ENCODE data around the gene SUN5.

SUN5 gene

DNA sequence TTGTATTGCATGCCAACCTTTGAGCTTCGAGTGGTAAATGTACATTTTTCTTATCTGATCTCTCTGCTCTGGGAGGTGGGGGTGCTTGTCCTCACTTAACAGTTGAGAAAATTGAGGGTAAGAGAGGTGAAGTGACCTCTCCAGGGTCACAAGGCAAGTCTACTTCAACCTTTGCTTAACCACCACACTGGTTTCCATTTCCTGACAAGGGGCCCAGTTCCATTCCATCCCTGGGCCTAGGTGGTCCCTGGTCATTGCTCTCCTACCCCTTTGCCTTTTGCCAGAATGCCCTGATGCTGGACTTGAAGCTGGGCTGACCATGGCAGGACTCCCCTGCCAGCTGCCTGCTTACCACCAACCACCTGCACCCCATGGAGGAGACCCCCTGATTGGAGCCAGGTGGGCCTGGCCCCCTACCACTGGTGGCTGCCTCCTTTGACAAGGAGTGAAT is 39.5 kb upstream of the SUN5 start:
- ATAC-seq (ENCODE audit: low read depth) (no peak), DNase-seq (ENCODE audit: low spot score) (no peak)
- H3K27me3 ChIP-seq (ENCODE audit: insufficient read depth, poor library complexity, severe bottlenecking): peaks cover 3% of the 10 kb centered on the region
- no peaks in the 10 kb centered on the region for H3K36me3 ChIP-seq (ENCODE audit: low read depth)
- H3K9me3 ChIP-seq (ENCODE audit: severe bottlenecking): peaks cover 2% of the 10 kb centered on the region
- no peak overlapping the region for H3K27ac ChIP-seq (ENCODE audit: poor library complexity, severe bottlenecking)
- TF ChIP-seq, protein P1, sequence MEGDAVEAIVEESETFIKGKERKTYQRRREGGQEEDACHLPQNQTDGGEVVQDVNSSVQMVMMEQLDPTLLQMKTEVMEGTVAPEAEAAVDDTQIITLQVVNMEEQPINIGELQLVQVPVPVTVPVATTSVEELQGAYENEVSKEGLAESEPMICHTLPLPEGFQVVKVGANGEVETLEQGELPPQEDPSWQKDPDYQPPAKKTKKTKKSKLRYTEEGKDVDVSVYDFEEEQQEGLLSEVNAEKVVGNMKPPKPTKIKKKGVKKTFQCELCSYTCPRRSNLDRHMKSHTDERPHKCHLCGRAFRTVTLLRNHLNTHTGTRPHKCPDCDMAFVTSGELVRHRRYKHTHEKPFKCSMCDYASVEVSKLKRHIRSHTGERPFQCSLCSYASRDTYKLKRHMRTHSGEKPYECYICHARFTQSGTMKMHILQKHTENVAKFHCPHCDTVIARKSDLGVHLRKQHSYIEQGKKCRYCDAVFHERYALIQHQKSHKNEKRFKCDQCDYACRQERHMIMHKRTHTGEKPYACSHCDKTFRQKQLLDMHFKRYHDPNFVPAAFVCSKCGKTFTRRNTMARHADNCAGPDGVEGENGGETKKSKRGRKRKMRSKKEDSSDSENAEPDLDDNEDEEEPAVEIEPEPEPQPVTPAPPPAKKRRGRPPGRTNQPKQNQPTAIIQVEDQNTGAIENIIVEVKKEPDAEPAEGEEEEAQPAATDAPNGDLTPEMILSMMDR (IDR thresholded peaks at IDR 0.05; ENCODE audit: poor library complexity, severe bottlenecking): no peak
- H3K4me1 ChIP-seq (ENCODE audit: insufficient read depth, poor library complexity, severe bottlenecking): no peaks in the 10 kb centered on the region
- no peak overlapping the region for H3K4me3 ChIP-seq (ENCODE audit: severe bottlenecking)

DNA sequence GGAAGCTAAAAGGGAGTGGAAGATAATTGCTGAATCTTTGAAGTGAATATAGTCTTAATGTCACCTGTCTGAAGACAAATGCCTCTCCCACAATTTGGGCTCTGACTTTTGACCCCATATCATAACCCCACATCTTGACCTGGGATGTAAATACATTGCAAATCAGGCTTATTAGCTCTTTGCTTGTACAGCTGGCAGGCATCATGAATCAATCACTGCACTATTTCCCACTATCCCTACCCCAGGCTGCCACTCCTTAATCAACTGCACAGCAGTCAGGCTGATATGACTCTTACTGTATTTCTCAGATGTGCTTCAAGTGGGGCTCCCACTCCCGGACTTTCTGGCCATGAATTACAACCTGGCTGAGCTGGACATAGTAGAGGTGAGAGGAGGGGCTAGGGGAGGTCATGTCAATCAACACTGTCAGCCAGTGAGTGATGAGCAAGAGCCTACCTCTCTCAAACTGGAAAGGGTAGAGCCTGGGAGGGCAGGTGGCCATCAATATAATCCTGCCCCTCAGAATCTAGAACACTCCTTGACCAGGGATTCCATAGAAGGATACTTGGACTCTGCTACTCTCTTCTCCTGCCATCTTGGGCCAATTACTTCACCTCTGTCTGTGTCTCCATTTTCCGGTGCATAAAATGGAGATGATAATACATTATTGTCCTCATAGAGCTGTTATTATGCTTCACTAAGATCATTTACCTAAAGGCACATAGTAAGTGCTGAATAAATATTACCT is 38.9 kb upstream of the SUN5 start:
- Histone ChIP-seq H3K9me3 (ENCODE audit: severe bottlenecking) (peaks cover 2% of the 10 kb centered on the region), H3K36me3 (ENCODE audit: low read depth) (no peaks in the 10 kb centered on the region), H3K27ac (ENCODE audit: poor library complexity, severe bottlenecking) (no peak overlapping the region), H3K4me1 (ENCODE audit: insufficient read depth, poor library complexity, severe bottlenecking) (no peaks in the 10 kb centered on the region), H3K27me3 (ENCODE audit: insufficient read depth, poor library complexity, severe bottlenecking) (peaks cover 3% of the 10 kb centered on the region), H3K4me3 (ENCODE audit: severe bottlenecking) (no peak overlapping the region)
- ATAC-seq (ENCODE audit: low read depth): no peak; the same call in 2 of the 3 replicates
- TF ChIP-seq, protein P1 (IDR thresholded peaks at IDR 0.05; ENCODE audit: poor library complexity, severe bottlenecking): no peak
- DNase-seq (ENCODE audit: low spot score): no peak

DNA sequence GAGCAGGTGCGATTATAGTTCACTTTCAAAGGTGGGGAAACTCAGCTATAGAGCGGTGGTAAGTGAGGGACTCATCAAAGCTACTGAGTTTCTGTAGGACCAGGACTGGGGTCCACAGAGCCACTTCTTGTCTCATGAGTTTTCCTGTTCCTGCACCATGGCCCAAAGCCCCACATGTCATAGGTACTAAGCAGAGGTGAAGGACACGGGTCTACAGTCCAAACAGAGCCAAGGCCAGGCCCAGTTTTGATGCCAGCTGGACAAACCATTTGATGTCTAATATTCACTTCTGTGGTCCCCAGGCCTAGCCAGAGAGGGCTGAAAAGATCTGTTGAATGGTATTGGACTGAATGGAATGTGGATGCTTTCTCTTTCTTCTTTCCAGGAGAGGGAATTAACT is 38.2 kb upstream of the SUN5 start:
- no peak for ATAC-seq (ENCODE audit: low read depth)
- TF ChIP-seq, protein P1 (IDR thresholded peaks at IDR 0.05; ENCODE audit: poor library complexity, severe bottlenecking): no peak
- H3K27me3 ChIP-seq (ENCODE audit: insufficient read depth, poor library complexity, severe bottlenecking): peaks cover 3% of the 10 kb centered on the region

DNA sequence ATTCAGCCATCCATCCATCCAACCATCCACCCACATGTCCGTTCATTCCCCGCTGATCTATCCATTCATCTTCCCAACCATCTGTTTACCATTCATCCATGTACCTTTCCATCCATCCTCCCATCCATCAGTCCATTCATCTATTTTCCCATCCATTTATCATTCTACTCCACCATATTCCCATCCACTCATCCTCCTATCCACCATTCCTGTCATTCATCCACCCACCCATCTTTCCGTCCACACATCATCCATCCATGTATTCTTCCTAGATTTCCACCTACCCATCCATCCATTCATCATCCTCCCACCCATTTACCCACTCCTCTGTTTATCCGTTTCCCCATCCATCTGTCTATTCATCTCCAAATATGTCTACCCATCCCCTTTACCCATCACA is 34.0 kb upstream of the SUN5 start:
- no peaks in the 10 kb centered on the region for H3K9me3 ChIP-seq (ENCODE audit: severe bottlenecking)
- DNase-seq (ENCODE audit: low spot score) (no peak), ATAC-seq (ENCODE audit: low read depth) (no peak)
- H3K36me3 ChIP-seq (ENCODE audit: low read depth): no peaks in the 10 kb centered on the region
- H3K4me1 ChIP-seq (ENCODE audit: insufficient read depth, poor library complexity, severe bottlenecking): no peaks in the 10 kb centered on the region
- no peak overlapping the region for H3K4me3 ChIP-seq (ENCODE audit: severe bottlenecking)
- TF ChIP-seq, protein P1 (IDR thresholded peaks at IDR 0.05; ENCODE audit: poor library complexity, severe bottlenecking): no peak
- H3K27me3 ChIP-seq (ENCODE audit: insufficient read depth, poor library complexity, severe bottlenecking): peaks cover 3% of the 10 kb centered on the region
- no peak overlapping the region for H3K27ac ChIP-seq (ENCODE audit: poor library complexity, severe bottlenecking)

More for the DNA sequence above, 38.2 kb upstream of the SUN5 start:
- DNase-seq (ENCODE audit: low spot score): no peak
- Histone ChIP-seq H3K4me3 (ENCODE audit: severe bottlenecking) (no peak overlapping the region), H3K36me3 (ENCODE audit: low read depth) (no peaks in the 10 kb centered on the region), H3K4me1 (ENCODE audit: insufficient read depth, poor library complexity, severe bottlenecking) (no peaks in the 10 kb centered on the region), H3K9me3 (ENCODE audit: severe bottlenecking) (peaks cover 2% of the 10 kb centered on the region), H3K27ac (ENCODE audit: poor library complexity, severe bottlenecking) (no peak overlapping the region)

DNA sequence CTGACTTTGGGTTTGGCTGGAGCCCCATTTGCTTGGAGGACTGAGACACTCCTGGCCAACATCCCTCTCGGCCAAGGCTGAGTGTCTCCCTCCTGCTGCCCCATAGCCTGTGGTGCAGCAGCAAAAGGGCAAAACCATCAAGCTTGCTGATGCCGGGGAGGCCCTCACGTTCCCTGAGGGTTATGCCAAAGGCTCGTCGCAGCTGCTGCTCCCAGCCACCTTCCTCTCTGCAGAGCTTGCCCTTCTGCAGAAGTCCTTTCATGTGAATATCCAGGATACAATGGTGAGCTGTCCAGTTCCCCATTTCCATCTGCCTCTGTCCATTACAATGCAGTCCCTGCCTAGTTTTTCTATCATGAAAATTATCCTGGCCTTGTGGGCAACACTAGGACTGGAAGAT is 33.2 kb upstream of the SUN5 start:
- H3K27ac ChIP-seq (ENCODE audit: poor library complexity, severe bottlenecking): no peak overlapping the region
- no peaks in the 10 kb centered on the region for H3K4me1 ChIP-seq (ENCODE audit: insufficient read depth, poor library complexity, severe bottlenecking)
- TF ChIP-seq, protein P1 (IDR thresholded peaks at IDR 0.05; ENCODE audit: poor library complexity, severe bottlenecking): no peak
- H3K27me3 ChIP-seq (ENCODE audit: insufficient read depth, poor library complexity, severe bottlenecking): peaks cover 3% of the 10 kb centered on the region
- DNase-seq (ENCODE audit: low spot score) (no peak), ATAC-seq (ENCODE audit: low read depth) (no peak)
- H3K4me3 ChIP-seq (ENCODE audit: severe bottlenecking): no peak overlapping the region
- no peaks in the 10 kb centered on the region for H3K9me3 ChIP-seq (ENCODE audit: severe bottlenecking)
- H3K36me3 ChIP-seq (ENCODE audit: low read depth): no peaks in the 10 kb centered on the region

Measured in RWPE2 (cell line).